ENCODE measurements around the gene SLC17A1.

Gene SLC17A1

GRCh38 chr6:25842526-25842925 lies 10.7 kb upstream of the SLC17A1 start:
- Histone ChIP-seq H3K4me2 (ENCODE audit: low read length, poor library complexity, severe bottlenecking) (no peak overlapping the region), H2BK12ac (ENCODE audit: low read length in 2 of 2) (no peak overlapping the region), H3K27me3 (ENCODE audit: control insufficient read depth in 1 of 2, insufficient read depth in 1 of 2, low read length in 2 of 2) (peaks cover 0 to 5% of the 10 kb centered on the region in 2 experiments), H2BK5ac (ENCODE audit: low read depth, low read length, poor library complexity, severe bottlenecking) (no peak overlapping the region), H4K8ac (ENCODE audit: low read length) (no peak overlapping the region), H3K4me3 (ENCODE audit: insufficient read depth in 1 of 2, low read depth in 1 of 2, low read length in 2 of 2) (no peak overlapping the region), H3K9me3 (ENCODE audit: control insufficient read depth, low read length) (peaks cover 5% of the 10 kb centered on the region), H3K18ac (ENCODE audit: low read depth in 1 of 2, low read length in 2 of 2) (no peak overlapping the region), H2AFZ (ENCODE audit: low read depth, low read length) (no peak overlapping the region), H3K79me1 (replicated peaks; ENCODE audit: low read length, poor library complexity, severe bottlenecking) (no peaks in the 10 kb centered on the region), H3K27ac (ENCODE audit: low read length, poor library complexity, severe bottlenecking) (no peak overlapping the region), H3K9ac (ENCODE audit: low read length) (no peak overlapping the region), H3K14ac (ENCODE audit: low read length in 2 of 2) (no peak overlapping the region), H3K4ac (ENCODE audit: low read depth in 1 of 2, low read length in 2 of 2) (no peak overlapping the region), H4K91ac (ENCODE audit: low read length) (no peak overlapping the region), H3K4me1 (ENCODE audit: control insufficient read depth, insufficient read depth, low read depth, low read length) (no peaks in the 10 kb centered on the region), H2BK15ac (ENCODE audit: low read depth, poor library complexity, severe bottlenecking) (no peak overlapping the region), H3K23ac (ENCODE audit: low read length in 2 of 2) (no peak overlapping the region), H2BK120ac (ENCODE audit: low read depth, low read length) (no peak overlapping the region), H3K36me3 (ENCODE audit: control insufficient read depth in 1 of 2, insufficient read depth in 2 of 2, low read depth in 1 of 2, low read length in 2 of 2) (no peaks in the 10 kb centered on the region), H2AK5ac (ENCODE audit: low read length, severe bottlenecking) (no peak overlapping the region)
- DNase-seq, result no peak
- WGBS, result 100% methylated on average over 1 of the region's 1 CpG

- Histone ChIP-seq H2BK5ac (ENCODE audit: low read depth, low read length, poor library complexity, severe bottlenecking) (no peak overlapping the region), H3K4me3 (ENCODE audit: insufficient read depth in 1 of 2, low read depth in 1 of 2, low read length in 2 of 2) (no peak overlapping the region), H2BK120ac (ENCODE audit: low read depth, low read length) (no peak overlapping the region), H3K79me1 (replicated peaks; ENCODE audit: low read length, poor library complexity, severe bottlenecking) (no peaks in the 10 kb centered on the region), H3K9ac (ENCODE audit: low read length) (no peak overlapping the region), H3K23ac (ENCODE audit: low read length in 2 of 2) (no peak overlapping the region), H3K9me3 (ENCODE audit: control insufficient read depth, low read length) (no peaks in the 10 kb centered on the region), H3K27ac (ENCODE audit: low read length, poor library complexity, severe bottlenecking) (no peak overlapping the region), H3K4me2 (ENCODE audit: low read length, poor library complexity, severe bottlenecking) (no peak overlapping the region), H4K8ac (ENCODE audit: low read length) (no peak overlapping the region), H3K36me3 (ENCODE audit: control insufficient read depth in 1 of 2, insufficient read depth in 2 of 2, low read depth in 1 of 2, low read length in 2 of 2) (no peaks in the 10 kb centered on the region), H3K14ac (ENCODE audit: low read length in 2 of 2) (no peak overlapping the region), H3K27me3 (ENCODE audit: control insufficient read depth in 1 of 2, insufficient read depth in 1 of 2, low read length in 2 of 2) (peaks cover 0 to 41% of the 10 kb centered on the region in 2 experiments), H3K4me1 (ENCODE audit: control insufficient read depth, insufficient read depth, low read depth, low read length) (peaks cover 3% of the 10 kb centered on the region), H3K18ac (ENCODE audit: low read depth in 1 of 2, low read length in 2 of 2) (no peak overlapping the region), H2AFZ (ENCODE audit: low read depth, low read length) (no peak overlapping the region), H3K4ac (ENCODE audit: low read depth in 1 of 2, low read length in 2 of 2) (no peak overlapping the region), H2BK15ac (ENCODE audit: low read depth, poor library complexity, severe bottlenecking) (no peak overlapping the region), H2BK12ac (ENCODE audit: low read length in 2 of 2) (no peak overlapping the region), H2AK5ac (ENCODE audit: low read length, severe bottlenecking) (no peak overlapping the region), H4K91ac (ENCODE audit: low read length) (no peak overlapping the region)
- WGBS, result 44% methylated on average over 8 of the region's 8 CpGs
- DNase-seq, result peak; percentile 17
These were observed 3.8 kb upstream of the SLC17A1 start for GRCh38 chr6:25835442-25836283.

DNA sequence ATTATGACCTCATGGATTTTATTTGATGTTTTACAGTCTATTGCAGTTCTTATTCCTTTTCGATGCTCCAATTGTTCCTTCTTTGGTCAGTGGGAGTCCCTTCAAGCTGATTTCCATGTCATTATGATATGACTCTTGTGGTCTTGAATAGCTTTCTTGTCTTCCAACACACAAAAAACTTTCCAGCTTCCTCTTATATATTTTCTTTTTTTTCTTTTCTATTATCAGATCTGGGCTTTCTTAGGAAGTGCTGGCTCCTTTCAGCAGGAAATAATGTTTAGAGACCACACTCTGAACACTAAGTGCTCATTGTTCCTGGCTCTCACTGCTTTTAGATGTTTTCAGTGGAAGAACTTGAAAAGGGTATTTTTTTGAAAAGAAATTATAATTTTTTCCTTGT lies 3.1 kb upstream of the SLC17A1 start:
- peaks cover 0 to 42% of the 10 kb centered on the region in 2 experiments for H3K27me3 ChIP-seq (ENCODE audit: control insufficient read depth in 1 of 2, insufficient read depth in 1 of 2, low read length in 2 of 2)
- no peak overlapping the region for H3K27ac ChIP-seq (ENCODE audit: low read length, poor library complexity, severe bottlenecking)
- H3K36me3 ChIP-seq (ENCODE audit: control insufficient read depth in 1 of 2, insufficient read depth in 2 of 2, low read depth in 1 of 2, low read length in 2 of 2), result no peaks in the 10 kb centered on the region
- H4K8ac ChIP-seq (ENCODE audit: low read length), result no peak overlapping the region
- H2BK120ac ChIP-seq (ENCODE audit: low read depth, low read length), result no peak overlapping the region
- H3K18ac ChIP-seq (ENCODE audit: low read depth in 1 of 2, low read length in 2 of 2), result no peak overlapping the region
- no peak overlapping the region for H3K14ac ChIP-seq (ENCODE audit: low read length in 2 of 2)
- no peak overlapping the region for H2AK5ac ChIP-seq (ENCODE audit: low read length, severe bottlenecking)
- H2BK12ac ChIP-seq (ENCODE audit: low read length in 2 of 2), result no peak overlapping the region
- no peak overlapping the region for H4K91ac ChIP-seq (ENCODE audit: low read length)
- H2BK15ac ChIP-seq (ENCODE audit: low read depth, poor library complexity, severe bottlenecking), result no peak overlapping the region
- no peaks in the 10 kb centered on the region for H3K79me1 ChIP-seq (replicated peaks; ENCODE audit: low read length, poor library complexity, severe bottlenecking)
- H2BK5ac ChIP-seq (ENCODE audit: low read depth, low read length, poor library complexity, severe bottlenecking), result no peak overlapping the region
- H3K4ac ChIP-seq (ENCODE audit: low read depth in 1 of 2, low read length in 2 of 2), result no peak overlapping the region
- no peak overlapping the region for H3K4me2 ChIP-seq (ENCODE audit: low read length, poor library complexity, severe bottlenecking)
- WGBS, result no CpG with 5 or more reads among the region's 1 CpG
- H3K4me1 ChIP-seq (ENCODE audit: control insufficient read depth, insufficient read depth, low read depth, low read length), result peaks cover 3% of the 10 kb centered on the region
- no peak overlapping the region for H3K23ac ChIP-seq (ENCODE audit: low read length in 2 of 2)
- H3K4me3 ChIP-seq (ENCODE audit: insufficient read depth in 1 of 2, low read depth in 1 of 2, low read length in 2 of 2), result no peak overlapping the region
- no peaks in the 10 kb centered on the region for H3K9me3 ChIP-seq (ENCODE audit: control insufficient read depth, low read length)
- H2AFZ ChIP-seq (ENCODE audit: low read depth, low read length), result no peak overlapping the region
- DNase-seq, result no peak
- no peak overlapping the region for H3K9ac ChIP-seq (ENCODE audit: low read length)

- Histone ChIP-seq H2AFZ (ENCODE audit: low read depth, low read length) (no peak overlapping the region), H3K4me1 (ENCODE audit: control insufficient read depth, insufficient read depth, low read depth, low read length) (peaks cover 3% of the 10 kb centered on the region), H3K23ac (ENCODE audit: low read length in 2 of 2) (no peak overlapping the region), H3K9ac (ENCODE audit: low read length) (no peak overlapping the region), H2BK15ac (ENCODE audit: low read depth, poor library complexity, severe bottlenecking) (no peak overlapping the region), H3K27me3 (ENCODE audit: control insufficient read depth in 1 of 2, insufficient read depth in 1 of 2, low read length in 2 of 2) (peaks cover 0 to 37% of the 10 kb centered on the region in 2 experiments), H3K9me3 (ENCODE audit: control insufficient read depth, low read length) (no peaks in the 10 kb centered on the region), H4K91ac (ENCODE audit: low read length) (no peak overlapping the region), H3K4me2 (ENCODE audit: low read length, poor library complexity, severe bottlenecking) (no peak overlapping the region), H3K79me1 (replicated peaks; ENCODE audit: low read length, poor library complexity, severe bottlenecking) (no peaks in the 10 kb centered on the region), H2AK5ac (ENCODE audit: low read length, severe bottlenecking) (no peak overlapping the region), H2BK5ac (ENCODE audit: low read depth, low read length, poor library complexity, severe bottlenecking) (no peak overlapping the region), H3K27ac (ENCODE audit: low read length, poor library complexity, severe bottlenecking) (no peak overlapping the region), H3K4me3 (ENCODE audit: insufficient read depth in 1 of 2, low read depth in 1 of 2, low read length in 2 of 2) (no peak overlapping the region), H3K18ac (ENCODE audit: low read depth in 1 of 2, low read length in 2 of 2) (no peak overlapping the region), H3K4ac (ENCODE audit: low read depth in 1 of 2, low read length in 2 of 2) (no peak overlapping the region), H4K8ac (ENCODE audit: low read length) (no peak overlapping the region), H2BK120ac (ENCODE audit: low read depth, low read length) (no peak overlapping the region), H3K36me3 (ENCODE audit: control insufficient read depth in 1 of 2, insufficient read depth in 2 of 2, low read depth in 1 of 2, low read length in 2 of 2) (no peaks in the 10 kb centered on the region), H2BK12ac (ENCODE audit: low read length in 2 of 2) (no peak overlapping the region), H3K14ac (ENCODE audit: low read length in 2 of 2) (no peak overlapping the region)
- no peak for DNase-seq
These were observed 1.3 kb upstream of the SLC17A1 start for GRCh38 chr6:25833136-25833535.

Data from mesenchymal stem cell (in vitro differentiated cells and primary cell).